Gastroesophageal sphincter (tissue), 4 donors: ENCODE data around the gene PRDM2. TPM values are rescaled to one million over a fixed set of nuclear protein-coding genes. Genes with fewer than 3 reads are reported as not detected.
A peak's percentile ranks its signal among the peaks of the same experiment; 100 is the strongest.

ENCODE experiments used
- ATAC-seq: fragments of 150-250 bp; one replicate; pipeline ENCODE4 v1.9.1; 2016; ENCODE audit warnings: mild to moderate bottlenecking, moderate library complexity
- H3K27ac ChIP-seq, 4 donors: fragments of 200-600 bp; sonication (generic) in 3 of 4; 1 replicate in 3 of 4; 2 replicates in 1 of 4; pipeline ENCODE4 v1.5.1; 2016 to 2019
- H3K27me3 ChIP-seq: fragments of 200-600 bp; sonication (generic); one replicate; pipeline ENCODE4 v1.5.1; 2019
- H3K36me3 ChIP-seq, 2 donors: fragments of 200-600 bp; sonication (generic); one replicate each; pipeline ENCODE4 v1.5.1; 2019; ENCODE audit warnings: control low read depth in 1 of 2
- H3K4me1 ChIP-seq, 3 donors: fragments of 200-600 bp; sonication (generic); 1 replicate in 2 of 3; 2 replicates in 1 of 3; pipeline ENCODE4 v1.5.1; 2016 to 2019; ENCODE audit warnings: control low read depth in 2 of 3
- H3K4me3 ChIP-seq, 2 donors: fragments of 200-600 bp; sonication (generic); one replicate each; pipeline ENCODE4 v1.5.1; 2019; ENCODE audit warnings: mild to moderate bottlenecking in 1 of 2, moderate library complexity in 1 of 2
- H3K9me3 ChIP-seq, 3 donors: fragments of 200-600 bp; sonication (generic); one replicate each; pipeline ENCODE4 v1.5.1; 2017 to 2019; ENCODE audit warnings: control low read depth in 2 of 3
- CTCF ChIP-seq, 4 experiments: fragments of 200-600 bp in 2 of 4; fragments of 450-650 bp in 2 of 4; sonication (generic) in 1 of 4; IDR thresholded peaks; one replicate each; pipeline ENCODE4 v1.5.1; 2017 to 2019; ENCODE audit warnings: antibody characterized with exemption in 4 of 4, mild to moderate bottlenecking in 2 of 4, moderate library complexity in 2 of 4
- EP300 ChIP-seq: sonication (generic); formaldehyde crosslinking; IDR thresholded peaks from one replicate; pipeline ENCODE4 v1.6.1; 2017; ENCODE audit warnings: antibody characterized with exemption, mild to moderate bottlenecking
- POLR2A ChIP-seq, 2 donors: fragments of 450-650 bp; IDR thresholded peaks; one replicate each; pipeline ENCODE4 v1.6.1; 2017; ENCODE audit warnings: antibody characterized with exemption in 2 of 2, mild to moderate bottlenecking in 2 of 2, moderate library complexity in 1 of 2
- POLR2AphosphoS5 ChIP-seq: sonication (generic); formaldehyde crosslinking; IDR thresholded peaks from one replicate; pipeline ENCODE4 v1.6.1; 2017; ENCODE audit warnings: antibody characterized with exemption
- WGBS, 2 donors: methylation state at CpG; one replicate each; pipeline ENCODE4 v1.1.5; 2018; ENCODE audit warnings: low coverage in 1 of 2; 5-methylcytosine and 5-hydroxymethylcytosine counted together
- total RNA-seq, 4 donors: library from RNA; depleted of rRNA; stranded (reverse); fragments of >200 nt; gene quantifications; one replicate each; pipeline ENCODE4 v1.1.0, GENCODE V29; 2016

The PRDM2 gene
- total RNA-seq, 4 donors from 2014 or later: 23.7 to 55.6 (median 43.0) TPM

- 77 to 94% methylated on average over 7 to 8 of the region's 20 CpGs for WGBS, 2 donors
- TF ChIP-seq EP300 (no peak), POLR2AphosphoS5 (no peak), POLR2A (IDR thresholded peaks at IDR 0.05) (no peak), CTCF (IDR thresholded peaks at IDR 0.05) (no peak)
- H3K9me3 ChIP-seq: no peaks in the 10 kb centered on the region
These were observed 112.7 kb downstream of the PRDM2 start for GRCh38 chr1:13812456-13813397.

DNA sequence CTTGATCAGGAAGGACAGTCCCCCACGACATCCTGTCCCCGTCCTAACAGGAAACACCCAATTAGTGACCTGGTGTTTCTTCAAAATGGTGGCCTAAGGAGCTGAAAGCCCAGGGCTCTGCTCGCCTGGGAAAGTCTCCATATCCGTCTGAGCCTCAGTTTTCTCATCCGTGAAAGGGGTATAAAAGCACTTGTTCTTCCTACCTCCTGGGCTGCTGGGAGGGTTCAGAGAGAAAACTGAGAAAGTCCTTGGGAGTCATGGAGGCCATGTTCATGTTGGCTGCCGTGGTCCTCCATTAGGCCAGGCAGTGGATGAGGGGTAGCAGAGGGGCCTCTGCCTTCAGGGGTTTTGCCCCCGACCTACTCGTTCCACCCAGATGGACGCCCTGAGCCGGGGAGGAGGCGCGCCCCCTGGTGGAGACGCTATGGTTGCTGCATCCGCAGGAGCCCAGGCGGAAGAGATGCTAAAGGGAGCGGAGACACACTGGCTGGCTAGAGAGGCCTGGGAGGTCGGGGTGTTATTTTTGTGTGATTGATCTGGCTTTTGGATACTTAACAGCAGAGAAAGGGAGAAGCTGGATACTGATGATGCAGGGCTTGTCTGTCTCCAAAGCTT is 113.5 kb downstream of the PRDM2 start:
- TF ChIP-seq CTCF (IDR thresholded peaks at IDR 0.05): peak in 3 of 4 experiments; percentile 43 to 66 (median 46)
- no peak for TF ChIP-seq POLR2A (IDR thresholded peaks at IDR 0.05)
- Histone ChIP-seq H3K4me1 (peaks cover 0 to 5% (median 0%) of the 10 kb centered on the region in 3 donors), H3K4me3 (no peak overlapping the region), H3K27me3 (no peaks in the 10 kb centered on the region), H3K36me3 (peaks cover 0 to 33% of the 10 kb centered on the region in 2 donors), H3K9me3 (no peaks in the 10 kb centered on the region), H3K27ac (no peak overlapping the region)
- ATAC-seq: no peak
- 38 to 74% methylated on average over 3 to 12 of the region's 17 CpGs for WGBS, 2 donors

More at GRCh38 chr1:13812456-13813397, 112.7 kb downstream of the PRDM2 start:
- H3K27ac ChIP-seq: no peak overlapping the region
- H3K36me3 ChIP-seq: peaks cover 0 to 29% of the 10 kb centered on the region in 2 donors
- no peak for ATAC-seq
- H3K4me1 ChIP-seq: peaks cover 0 to 7% (median 0%) of the 10 kb centered on the region in 3 donors
- no peak overlapping the region for H3K4me3 ChIP-seq
- no peaks in the 10 kb centered on the region for H3K27me3 ChIP-seq

- WGBS, 2 donors: 60 to 80% methylated on average over 1 of the region's 7 CpGs
- Histone ChIP-seq H3K36me3 (peaks cover 0 to 35% of the 10 kb centered on the region in 2 donors), H3K4me3 (no peak overlapping the region), H3K27ac (no peak overlapping the region), H3K27me3 (no peaks in the 10 kb centered on the region), H3K9me3 (no peaks in the 10 kb centered on the region), H3K4me1 (no peaks in the 10 kb centered on the region)
- TF ChIP-seq EP300: no peak
- no peak for ATAC-seq
These were observed 114.1 kb downstream of the PRDM2 start for GRCh38 chr1:13814131-13814530.

DNA sequence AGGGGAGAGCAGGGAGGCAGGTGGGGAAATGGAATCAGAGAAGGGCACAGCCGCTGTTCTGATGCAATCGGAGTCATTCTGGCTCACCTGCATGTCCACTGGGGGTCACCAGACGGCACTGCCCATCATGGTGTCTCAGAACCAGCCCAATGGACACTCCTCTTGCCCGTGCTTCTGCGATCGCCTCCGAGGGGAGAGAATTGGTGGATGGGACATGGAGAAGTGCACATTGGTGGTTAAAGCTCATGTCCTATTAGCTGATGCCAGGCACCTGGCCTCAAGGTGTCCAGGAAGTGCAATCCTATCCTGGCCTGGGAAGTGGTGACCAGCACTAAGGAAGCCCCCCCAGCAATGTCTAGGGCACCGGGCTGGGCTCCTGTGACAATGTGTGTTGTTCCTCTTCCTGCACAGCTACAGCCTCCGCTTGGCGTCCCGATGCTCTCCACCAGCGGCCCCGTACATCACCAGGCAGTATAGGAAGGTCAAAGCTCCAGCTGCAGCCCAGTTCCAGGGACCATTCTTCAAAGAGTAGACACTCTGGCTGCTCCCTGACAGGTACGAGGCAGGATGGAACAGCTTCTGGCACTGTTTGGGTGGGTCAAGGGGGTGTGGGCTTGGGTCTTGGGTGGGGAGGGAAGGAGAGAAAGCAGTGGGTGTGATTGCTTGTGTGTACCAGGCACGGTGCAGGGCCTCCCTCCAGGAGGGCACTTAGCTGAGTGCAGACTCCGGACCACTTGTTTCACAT is 116.2 kb downstream of the PRDM2 start:
- Histone ChIP-seq H3K9me3 (no peaks in the 10 kb centered on the region), H3K27ac (no peak overlapping the region), H3K27me3 (no peaks in the 10 kb centered on the region), H3K4me1 (no peaks in the 10 kb centered on the region), H3K36me3 (peaks cover 0 to 45% of the 10 kb centered on the region in 2 donors), H3K4me3 (no peak overlapping the region)
- ATAC-seq: no peak
- TF ChIP-seq CTCF (IDR thresholded peaks at IDR 0.05) (no peak), EP300 (no peak), POLR2A (IDR thresholded peaks at IDR 0.05) (no peak), POLR2AphosphoS5 (no peak)
- 100% methylated on average over 1 of the region's 16 CpGs; no CpG with 5 or more reads in 1 of the 2 donors for WGBS, 2 donors

DNA sequence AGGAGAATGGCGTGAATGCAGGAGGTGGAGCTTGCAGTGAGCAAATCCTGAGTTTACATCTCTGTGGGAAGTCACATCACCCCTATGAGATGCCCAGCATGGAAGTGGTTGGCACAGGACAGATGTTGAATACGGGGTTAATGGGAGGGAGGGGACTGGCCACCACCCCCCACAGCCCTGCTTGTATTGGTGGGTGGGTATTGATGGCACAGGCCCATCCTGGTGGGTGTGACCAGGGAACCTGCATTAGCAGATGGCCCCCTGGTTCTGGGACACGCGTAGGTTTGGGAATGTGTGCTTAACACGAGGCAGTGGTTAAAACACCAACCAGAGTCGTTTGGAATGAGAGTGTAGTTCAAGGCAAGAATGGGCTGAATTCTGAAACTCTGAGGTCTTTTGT is 117.9 kb downstream of the PRDM2 start:
- 87 to 92% methylated on average over 5 of the region's 6 CpGs for WGBS, 2 donors

More for the DNA sequence above, 117.9 kb downstream of the PRDM2 start:
- ATAC-seq: no peak
- Histone ChIP-seq H3K4me1 (no peaks in the 10 kb centered on the region), H3K9me3 (no peaks in the 10 kb centered on the region), H3K36me3 (peaks cover 0 to 60% of the 10 kb centered on the region in 2 donors), H3K27ac (no peak overlapping the region), H3K4me3 (no peak overlapping the region), H3K27me3 (no peaks in the 10 kb centered on the region)
- no peak for TF ChIP-seq CTCF (IDR thresholded peaks at IDR 0.05)
- TF ChIP-seq EP300: no peak
- no peak for TF ChIP-seq POLR2A (IDR thresholded peaks at IDR 0.05)
- no peak for TF ChIP-seq POLR2AphosphoS5
